Astrocyte (in vitro differentiated cells and primary cell): ENCODE results near the gene LHPP. TPM values are rescaled to one million over a fixed set of nuclear protein-coding genes. Genes with fewer than 3 reads are reported as not detected.

Experiments
- DNase-seq: peaks from one replicate; pipeline ENCODE4 v3.0.0-alpha.2; 2010; ENCODE audit warnings: low read depth
- FAIRE-seq: peaks from 2 replicates; lab custom pipeline; 2011; peaks lifted over from hg19 to GRCh38; lab: Jason Lieb, UNC
- H2AFZ ChIP-seq: 2 replicates; pipeline ENCODE4 v1.6.0; 2012; ENCODE audit warnings: low read depth, low read length, inconsistent platforms
- H3K27ac ChIP-seq: 2 replicates; pipeline ENCODE4 v1.5.1; 2011; ENCODE audit warnings: low read depth, low read length, inconsistent platforms
- H3K27me3 ChIP-seq: 2 replicates; pipeline ENCODE4 v1.6.0; 2011; ENCODE audit warnings: low read length, inconsistent platforms; ENCODE audit not compliant: insufficient read depth
- H3K36me3 ChIP-seq: 2 replicates; pipeline ENCODE4 v1.5.1; 2011; ENCODE audit warnings: low read length, inconsistent platforms; ENCODE audit not compliant: insufficient read depth
- H3K4me1 ChIP-seq: 2 replicates; pipeline ENCODE4 v1.5.1; 2011; ENCODE audit warnings: low read length, inconsistent platforms; ENCODE audit not compliant: insufficient read depth
- H3K4me2 ChIP-seq: 2 replicates; pipeline ENCODE4 v1.6.0; 2012; ENCODE audit warnings: low read length, inconsistent platforms
- H3K4me3 ChIP-seq: 2 replicates; pipeline ENCODE4 v1.5.1; 2011; ENCODE audit warnings: low read depth, mild to moderate bottlenecking, low read length, inconsistent platforms; ENCODE audit not compliant: insufficient read depth
- H3K79me2 ChIP-seq: 2 replicates; pipeline ENCODE4 v1.6.0; 2012; ENCODE audit warnings: mild to moderate bottlenecking, low read length, inconsistent platforms; ENCODE audit not compliant: insufficient read depth
- H3K9ac ChIP-seq: 2 replicates; pipeline ENCODE4 v1.6.0; 2012; ENCODE audit warnings: mild to moderate bottlenecking, low read length, inconsistent platforms
- H3K9me3 ChIP-seq: 2 replicates; pipeline ENCODE4 v1.5.1; 2012; ENCODE audit warnings: low read depth, mild to moderate bottlenecking, low read length, inconsistent platforms; ENCODE audit not compliant: insufficient read depth
- H4K20me1 ChIP-seq: 2 replicates; pipeline ENCODE4 v1.6.0; 2012; ENCODE audit warnings: low read length, inconsistent platforms; ENCODE audit not compliant: insufficient read depth
- H3K27ac Mint-ChIP-seq: one replicate; pipeline ENCODE4 v1.8.0; 2021; ENCODE audit warnings: mild to moderate bottlenecking, mixed read lengths; ENCODE audit not compliant: unreplicated experiment
- H3K27me3 Mint-ChIP-seq: one replicate; pipeline ENCODE4 v1.8.0; 2021; ENCODE audit warnings: low read depth, mixed read lengths; ENCODE audit not compliant: unreplicated experiment
- H3K36me3 Mint-ChIP-seq: one replicate; pipeline ENCODE4 v1.8.0; 2021; ENCODE audit warnings: low read depth, mixed read lengths; ENCODE audit not compliant: unreplicated experiment
- H3K4me1 Mint-ChIP-seq: one replicate; pipeline ENCODE4 v1.8.0; 2021; ENCODE audit warnings: low read depth, mixed read lengths; ENCODE audit not compliant: unreplicated experiment
- H3K4me3 Mint-ChIP-seq: one replicate; pipeline ENCODE4 v1.8.0; 2021; ENCODE audit warnings: mild to moderate bottlenecking, moderate library complexity, mixed read lengths; ENCODE audit not compliant: unreplicated experiment
- H3K9me3 Mint-ChIP-seq: one replicate; pipeline ENCODE4 v1.8.0; 2021; ENCODE audit warnings: mild to moderate bottlenecking, mixed read lengths; ENCODE audit not compliant: unreplicated experiment
- CTCF ChIP-seq: IDR thresholded peaks from 2 replicates; pipeline ENCODE4 v1.5.1; 2011; ENCODE audit warnings: low read depth, mild to moderate bottlenecking, inconsistent platforms, low read length, moderate library complexity; ENCODE audit not compliant: insufficient read depth
- EZH2 ChIP-seq: IDR thresholded peaks from 2 replicates; pipeline ENCODE4 v1.6.1; 2012; ENCODE audit warnings: mild to moderate bottlenecking, low read length, inconsistent platforms; ENCODE audit not compliant: insufficient read depth
- total RNA-seq: library from RNA; stranded (reverse); gene quantifications from 2 replicates; pipeline ENCODE4 v1.2.1, GENCODE V29; 2021

LHPP gene
- total RNA-seq, 1 donor from 2014 or later: 6.9 TPM

GRCh38 chr10:124655191-124656112 lies 193.8 kb downstream of the LHPP start:
- H3K79me2 ChIP-seq: no peaks in the 10 kb centered on the region
- no peaks in the 10 kb centered on the region for H3K36me3 ChIP-seq
- H3K4me3 ChIP-seq: no peak overlapping the region
- H3K27ac Mint-ChIP-seq: no peak overlapping the region
- TF ChIP-seq EZH2: no peak
- TF ChIP-seq CTCF: no peak
- H3K4me1 ChIP-seq: peaks cover 9% of the 10 kb centered on the region
- H3K9ac ChIP-seq: no peak overlapping the region
- peaks cover 30% of the 10 kb centered on the region for H4K20me1 ChIP-seq
- no peak overlapping the region for H3K4me2 ChIP-seq
- no peak overlapping the region for H2AFZ ChIP-seq
- peaks cover 15% of the 10 kb centered on the region for H3K4me1 Mint-ChIP-seq
- H3K9me3 Mint-ChIP-seq: no peaks in the 10 kb centered on the region
- H3K27me3 ChIP-seq: no peaks in the 10 kb centered on the region
- peaks cover 11% of the 10 kb centered on the region for H3K36me3 Mint-ChIP-seq
- DNase-seq (no peak), FAIRE-seq (no peak)
- no peaks in the 10 kb centered on the region for H3K27me3 Mint-ChIP-seq
- no peak overlapping the region for H3K4me3 Mint-ChIP-seq
- H3K27ac ChIP-seq: no peak overlapping the region
- H3K9me3 ChIP-seq: no peaks in the 10 kb centered on the region

GRCh38 chr10:124656113-124656490 lies 194.5 kb downstream of the LHPP start:
- H3K4me3 ChIP-seq: no peak overlapping the region
- no peaks in the 10 kb centered on the region for H3K36me3 ChIP-seq
- peaks cover 10% of the 10 kb centered on the region for H3K4me1 Mint-ChIP-seq
- no peak overlapping the region for H3K4me3 Mint-ChIP-seq
- no peak overlapping the region for H2AFZ ChIP-seq
- H3K79me2 ChIP-seq: no peaks in the 10 kb centered on the region
- H3K9ac ChIP-seq: no peak overlapping the region
- H3K27ac Mint-ChIP-seq: no peak overlapping the region
- no peak overlapping the region for H3K4me2 ChIP-seq
- peaks cover 29% of the 10 kb centered on the region for H4K20me1 ChIP-seq
- FAIRE-seq (no peak), DNase-seq (no peak)
- no peaks in the 10 kb centered on the region for H3K9me3 ChIP-seq
- H3K27me3 Mint-ChIP-seq: no peaks in the 10 kb centered on the region
- no peaks in the 10 kb centered on the region for H3K9me3 Mint-ChIP-seq
- TF ChIP-seq CTCF (no peak), EZH2 (no peak)
- H3K27me3 ChIP-seq: no peaks in the 10 kb centered on the region
- H3K36me3 Mint-ChIP-seq: peaks cover 11% of the 10 kb centered on the region
- no peak overlapping the region for H3K27ac ChIP-seq
- peaks cover 2% of the 10 kb centered on the region for H3K4me1 ChIP-seq

- Histone ChIP-seq H3K9ac (no peak overlapping the region), H3K79me2 (no peaks in the 10 kb centered on the region), H3K4me3 (no peak overlapping the region), H3K36me3 (no peaks in the 10 kb centered on the region), H3K4me2 (no peak overlapping the region), H4K20me1 (peaks cover 25% of the 10 kb centered on the region), H3K27ac (no peak overlapping the region), H3K4me1 (no peaks in the 10 kb centered on the region), H3K9me3 (no peaks in the 10 kb centered on the region), H3K27me3 (no peaks in the 10 kb centered on the region), H2AFZ (no peak overlapping the region)
- no peak for DNase-seq
- Mint-ChIP-seq H3K4me3 (no peak overlapping the region), H3K4me1 (peaks cover 10% of the 10 kb centered on the region), H3K9me3 (no peaks in the 10 kb centered on the region), H3K27me3 (no peaks in the 10 kb centered on the region), H3K27ac (no peak overlapping the region), H3K36me3 (peaks cover 11% of the 10 kb centered on the region)
- TF ChIP-seq EZH2 (no peak), CTCF (no peak)
- no peak for FAIRE-seq
Observed at GRCh38 chr10:124656541-124656940, 194.9 kb downstream of the LHPP start.
